Gastroesophageal sphincter (tissue), 4 donors: ENCODE results near the gene GALNTL6. TPM values are rescaled to one million over a fixed set of nuclear protein-coding genes. Genes with fewer than 3 reads are reported as not detected.

Source experiments
- ATAC-seq: fragments of 150-250 bp; one replicate; pipeline ENCODE4 v1.9.1; 2016; ENCODE audit warnings: mild to moderate bottlenecking, moderate library complexity
- H3K27ac ChIP-seq, 4 donors: fragments of 200-600 bp; sonication (generic) in 3 of 4; 1 replicate in 3 of 4; 2 replicates in 1 of 4; pipeline ENCODE4 v1.5.1; 2016 to 2019
- H3K27me3 ChIP-seq: fragments of 200-600 bp; sonication (generic); one replicate; pipeline ENCODE4 v1.5.1; 2019
- H3K36me3 ChIP-seq, 2 donors: fragments of 200-600 bp; sonication (generic); one replicate each; pipeline ENCODE4 v1.5.1; 2019; ENCODE audit warnings: control low read depth in 1 of 2
- H3K4me1 ChIP-seq, 3 donors: fragments of 200-600 bp; sonication (generic); 1 replicate in 2 of 3; 2 replicates in 1 of 3; pipeline ENCODE4 v1.5.1; 2016 to 2019; ENCODE audit warnings: control low read depth in 2 of 3
- H3K4me3 ChIP-seq, 2 donors: fragments of 200-600 bp; sonication (generic); one replicate each; pipeline ENCODE4 v1.5.1; 2019; ENCODE audit warnings: mild to moderate bottlenecking in 1 of 2, moderate library complexity in 1 of 2
- H3K9me3 ChIP-seq, 3 donors: fragments of 200-600 bp; sonication (generic); one replicate each; pipeline ENCODE4 v1.5.1; 2017 to 2019; ENCODE audit warnings: control low read depth in 2 of 3
- CTCF ChIP-seq, 4 experiments: fragments of 200-600 bp in 2 of 4; fragments of 450-650 bp in 2 of 4; sonication (generic) in 1 of 4; IDR thresholded peaks; one replicate each; pipeline ENCODE4 v1.5.1; 2017 to 2019; ENCODE audit warnings: antibody characterized with exemption in 4 of 4, mild to moderate bottlenecking in 2 of 4, moderate library complexity in 2 of 4
- EP300 ChIP-seq: sonication (generic); formaldehyde crosslinking; IDR thresholded peaks from one replicate; pipeline ENCODE4 v1.6.1; 2017; ENCODE audit warnings: antibody characterized with exemption, mild to moderate bottlenecking
- POLR2A ChIP-seq, 2 donors: fragments of 450-650 bp; IDR thresholded peaks; one replicate each; pipeline ENCODE4 v1.6.1; 2017; ENCODE audit warnings: antibody characterized with exemption in 2 of 2, mild to moderate bottlenecking in 2 of 2, moderate library complexity in 1 of 2
- POLR2AphosphoS5 ChIP-seq: sonication (generic); formaldehyde crosslinking; IDR thresholded peaks from one replicate; pipeline ENCODE4 v1.6.1; 2017; ENCODE audit warnings: antibody characterized with exemption
- WGBS, 2 donors: methylation state at CpG; one replicate each; pipeline ENCODE4 v1.1.5; 2018; ENCODE audit warnings: low coverage in 1 of 2; 5-methylcytosine and 5-hydroxymethylcytosine counted together
- total RNA-seq, 4 donors: library from RNA; depleted of rRNA; stranded (reverse); fragments of >200 nt; gene quantifications; one replicate each; pipeline ENCODE4 v1.1.0, GENCODE V29; 2016

The GALNTL6 gene
- total RNA-seq, 4 donors from 2014 or later = not detected

GRCh38 chr4:171814545-171814944, 1.3 kb downstream of the GALNTL6 start:
- TF ChIP-seq CTCF (IDR thresholded peaks at IDR 0.05) (no peak), POLR2A (IDR thresholded peaks at IDR 0.05) (no peak), EP300 (no peak), POLR2AphosphoS5 (no peak)
- Histone ChIP-seq H3K9me3 (no peaks in the 10 kb centered on the region), H3K27me3 (peaks cover 33% of the 10 kb centered on the region), H3K4me1 (peaks cover 0 to 22% (median 12%) of the 10 kb centered on the region in 3 donors), H3K4me3 (no peak overlapping the region), H3K27ac (no peak overlapping the region), H3K36me3 (no peaks in the 10 kb centered on the region)
- WGBS, 2 donors = 40 to 46% methylated on average over 7 to 10 of the region's 11 CpGs
- ATAC-seq = no peak

- 79 to 91% methylated on average over 1 of the region's 1 CpG for WGBS, 2 donors
These were observed 3.8 kb downstream of the GALNTL6 start for GRCh38 chr4:171817026-171817425.

GRCh38 chr4:171834640-171835039, 21.4 kb downstream of the GALNTL6 start:
- Histone ChIP-seq H3K27me3 (no peaks in the 10 kb centered on the region), H3K4me1 (no peaks in the 10 kb centered on the region), H3K9me3 (no peaks in the 10 kb centered on the region), H3K36me3 (no peaks in the 10 kb centered on the region), H3K27ac (no peak overlapping the region), H3K4me3 (no peak overlapping the region)
- 19 to 21% methylated on average over 3 of the region's 3 CpGs for WGBS, 2 donors
- ATAC-seq = no peak
- TF ChIP-seq EP300 (no peak), POLR2AphosphoS5 (no peak), POLR2A (IDR thresholded peaks at IDR 0.05) (no peak), CTCF (IDR thresholded peaks at IDR 0.05) (no peak)

More at GRCh38 chr4:171817026-171817425, 3.8 kb downstream of the GALNTL6 start:
- no peaks in the 10 kb centered on the region for H3K9me3 ChIP-seq
- peaks cover 29% of the 10 kb centered on the region for H3K27me3 ChIP-seq
- no peak overlapping the region for H3K4me3 ChIP-seq
- H3K36me3 ChIP-seq = no peaks in the 10 kb centered on the region
- no peak for ATAC-seq
- TF ChIP-seq POLR2AphosphoS5 (no peak), POLR2A (IDR thresholded peaks at IDR 0.05) (no peak), CTCF (IDR thresholded peaks at IDR 0.05) (no peak), EP300 (no peak)
- H3K27ac ChIP-seq = no peak overlapping the region
- peaks cover 0 to 22% (median 12%) of the 10 kb centered on the region in 3 donors for H3K4me1 ChIP-seq

GRCh38 chr4:171843456-171843855, 30.3 kb downstream of the GALNTL6 start:
- Histone ChIP-seq H3K9me3 (no peaks in the 10 kb centered on the region), H3K36me3 (no peaks in the 10 kb centered on the region), H3K4me3 (no peak overlapping the region), H3K4me1 (no peaks in the 10 kb centered on the region), H3K27ac (no peak overlapping the region), H3K27me3 (no peaks in the 10 kb centered on the region)
- TF ChIP-seq POLR2AphosphoS5 = no peak
- no peak for TF ChIP-seq POLR2A (IDR thresholded peaks at IDR 0.05)
- no peak for TF ChIP-seq EP300
- no peak for TF ChIP-seq CTCF (IDR thresholded peaks at IDR 0.05)
- 92 to 100% methylated on average over 1 of the region's 1 CpG for WGBS, 2 donors
- ATAC-seq = no peak

GRCh38 chr4:171846232-171846631, 33.0 kb downstream of the GALNTL6 start:
- no peaks in the 10 kb centered on the region for H3K4me1 ChIP-seq
- TF ChIP-seq POLR2A (IDR thresholded peaks at IDR 0.05) = no peak
- no peak for TF ChIP-seq POLR2AphosphoS5
- peak in 1 of 4 experiments; percentile 41 for TF ChIP-seq CTCF (IDR thresholded peaks at IDR 0.05)
- no peak for TF ChIP-seq EP300
- no peaks in the 10 kb centered on the region for H3K27me3 ChIP-seq
- H3K4me3 ChIP-seq = no peak overlapping the region
- no peak overlapping the region for H3K27ac ChIP-seq
- no peaks in the 10 kb centered on the region for H3K36me3 ChIP-seq
- H3K9me3 ChIP-seq = no peaks in the 10 kb centered on the region
- WGBS, 2 donors = 34 to 45% methylated on average over 2 of the region's 2 CpGs
- no peak for ATAC-seq
